Stimulated activated CD4-positive, alpha-beta T cell treated with anti-CD3 and anti-CD28 coated beads, Interleukin-1b, Interleukin-23, amount 100 ng/mL, for 48 hours (primary cell): ENCODE data around the gene MAPK8IP1.
"Not testable (repeated sequence)": the region's sequence is repeated elsewhere in the genome, so short reads cannot be mapped to it uniquely, and the experiment has no call there.

ENCODE experiments used
- DNase-seq: peaks from one replicate; pipeline ENCODE4 v3.0.0-alpha.2; 2020

MAPK8IP1 gene

DNA sequence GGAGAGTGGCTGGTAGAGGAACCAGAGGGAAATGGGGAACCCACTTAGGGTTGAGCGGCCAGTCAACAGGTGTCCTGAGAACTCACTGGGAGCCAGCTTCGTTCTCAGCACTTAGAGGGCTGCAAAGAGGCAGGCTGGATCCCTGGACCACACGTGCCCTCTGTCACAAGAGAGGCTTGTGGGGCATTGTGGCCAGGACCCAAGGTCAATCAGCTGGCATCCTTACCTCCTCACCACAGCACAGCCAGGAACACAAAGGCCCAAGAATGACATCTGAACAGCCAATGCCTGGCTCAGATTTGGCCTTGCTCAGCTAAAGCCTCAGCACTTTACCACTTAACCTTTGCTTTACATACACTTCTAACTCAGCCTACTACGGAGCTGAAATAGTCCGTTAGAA lies 7.4 kb downstream of the MAPK8IP1 start:
- no peak for DNase-seq

DNA sequence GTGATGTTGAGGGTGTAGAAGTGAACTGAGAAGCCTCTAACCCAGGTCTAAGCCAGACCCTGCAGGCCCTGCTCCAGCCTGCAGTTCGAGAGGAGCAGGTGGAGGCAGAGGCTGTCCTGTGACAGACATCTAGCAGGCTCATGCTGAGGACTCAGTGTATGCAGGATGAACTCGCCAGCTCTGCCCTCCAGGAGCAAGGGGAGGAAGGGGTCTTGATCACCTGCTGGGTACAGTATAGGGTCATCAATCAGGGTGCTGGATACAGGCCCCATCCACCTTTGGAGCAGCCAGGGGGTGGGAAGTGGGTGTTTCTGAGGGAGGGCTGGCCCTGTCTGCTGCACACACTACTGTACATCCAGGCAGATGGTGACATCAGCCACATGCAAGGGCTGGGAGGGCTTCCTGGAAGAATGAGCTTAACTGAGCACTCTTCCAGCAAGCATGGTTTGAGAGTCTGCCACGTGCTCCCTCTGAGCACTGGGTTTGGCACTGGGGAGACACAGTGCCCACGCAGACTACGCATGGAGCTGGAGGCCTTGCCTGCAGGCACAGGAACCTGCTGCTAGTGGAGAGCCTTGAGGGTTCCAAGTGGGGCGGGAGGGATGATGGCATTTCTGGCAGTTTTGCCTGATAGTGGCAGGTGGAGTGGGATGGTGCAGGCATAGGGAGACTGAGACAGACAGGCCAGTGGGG lies 9.2 kb downstream of the MAPK8IP1 start:
- no peak for DNase-seq

DNA sequence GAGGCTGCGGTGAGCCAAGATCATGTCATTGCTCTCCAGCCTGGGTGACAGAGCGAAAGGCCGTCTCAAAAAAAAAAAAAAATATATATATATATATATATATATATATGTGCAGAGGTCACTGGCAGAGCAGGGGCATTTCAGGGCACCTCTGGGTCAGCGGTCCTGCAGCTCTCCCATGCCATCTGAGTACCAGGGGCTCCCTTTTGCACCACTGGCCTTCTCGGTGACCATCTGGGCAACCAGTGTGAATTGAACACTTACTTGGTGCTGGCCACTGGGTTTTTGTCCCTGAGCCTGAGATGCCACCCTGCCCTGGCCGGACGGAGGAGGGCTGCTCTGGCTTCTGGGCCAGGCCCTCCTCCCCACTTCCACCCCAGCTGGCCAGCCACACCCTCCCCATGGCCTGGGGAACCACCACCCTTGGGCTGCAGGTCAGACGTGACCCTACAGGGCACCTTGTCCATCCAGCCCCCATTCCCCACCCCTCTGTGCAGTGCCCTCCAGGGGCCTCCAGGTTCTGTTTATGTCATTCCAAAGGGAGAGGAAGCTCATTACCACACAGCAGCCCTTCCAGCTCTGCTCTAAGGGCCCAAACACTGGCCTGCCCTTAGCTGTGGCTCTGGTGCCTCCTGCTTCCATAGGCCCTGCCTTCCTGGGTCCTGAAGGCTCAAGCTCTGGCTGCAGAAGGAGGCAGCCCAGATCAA lies 10.3 kb downstream of the MAPK8IP1 start:
- DNase-seq: no peak

DNA sequence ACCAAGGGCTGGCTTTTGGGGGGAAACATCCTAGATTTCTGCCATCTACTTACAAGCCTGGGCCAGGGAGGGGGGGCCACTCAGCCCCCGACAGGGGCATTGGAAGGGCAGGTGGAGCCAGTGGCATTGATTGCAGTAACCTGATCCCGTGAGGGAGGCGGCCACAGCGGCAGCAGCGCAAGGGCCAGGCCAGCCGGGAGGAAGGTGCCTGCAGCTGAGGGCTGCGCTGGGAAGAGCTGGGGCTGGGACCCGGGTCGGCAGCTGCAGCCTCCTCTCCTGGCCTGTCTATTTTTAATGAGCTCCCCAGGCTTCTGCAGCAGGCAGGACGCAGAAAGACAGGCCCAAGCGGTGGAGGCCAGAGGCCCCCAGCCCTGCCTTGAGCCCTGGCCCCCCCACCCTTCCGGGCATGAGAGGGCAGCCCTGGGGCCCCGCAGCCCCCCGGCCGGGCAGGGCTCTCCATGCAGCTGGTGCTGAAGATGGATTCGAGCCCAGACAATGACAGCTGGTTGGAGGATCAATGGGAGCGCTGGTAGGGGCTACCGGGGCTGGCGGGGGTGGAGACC lies 11.1 kb downstream of the MAPK8IP1 start:
- no peak for DNase-seq

DNA sequence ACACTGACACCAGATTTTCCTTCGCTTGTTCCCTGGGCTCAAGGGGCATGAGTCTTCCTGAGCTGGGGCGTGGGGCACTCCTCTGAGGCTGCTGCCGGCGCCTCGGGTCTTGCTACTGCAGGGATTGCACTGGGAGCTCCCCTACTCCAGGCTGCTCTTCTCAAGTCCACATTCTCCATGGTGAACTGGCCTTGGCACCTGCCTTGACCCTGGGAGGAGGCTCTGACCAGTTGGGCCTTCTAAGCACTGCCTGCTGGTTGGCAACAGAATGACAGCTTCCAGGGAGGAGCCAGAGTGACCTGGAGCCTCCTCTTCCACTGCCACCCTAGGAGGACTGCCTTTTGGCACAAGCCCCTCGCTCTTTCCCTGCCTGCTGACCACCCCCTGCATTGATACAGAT lies 12.1 kb downstream of the MAPK8IP1 start:
- no peak for DNase-seq

DNA sequence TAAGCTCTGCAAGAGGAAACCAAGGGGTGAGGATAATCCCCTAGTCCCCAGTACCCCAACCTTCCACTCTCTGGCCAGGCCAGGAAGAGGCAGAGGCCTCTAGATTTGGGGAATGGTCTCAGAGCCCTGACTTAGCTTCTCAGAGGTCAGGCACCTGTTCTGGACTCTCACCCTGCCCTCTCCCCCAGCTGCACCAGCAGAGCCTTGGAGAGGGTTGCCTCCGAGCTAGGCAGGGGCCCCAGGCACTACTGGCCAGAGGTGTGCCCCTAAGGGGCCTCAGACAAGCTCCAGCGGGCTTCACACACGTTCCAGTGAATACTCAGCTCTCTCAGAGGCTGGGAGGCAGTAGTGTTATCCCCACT lies 13.6 kb downstream of the MAPK8IP1 start:
- DNase-seq: no peak

DNA sequence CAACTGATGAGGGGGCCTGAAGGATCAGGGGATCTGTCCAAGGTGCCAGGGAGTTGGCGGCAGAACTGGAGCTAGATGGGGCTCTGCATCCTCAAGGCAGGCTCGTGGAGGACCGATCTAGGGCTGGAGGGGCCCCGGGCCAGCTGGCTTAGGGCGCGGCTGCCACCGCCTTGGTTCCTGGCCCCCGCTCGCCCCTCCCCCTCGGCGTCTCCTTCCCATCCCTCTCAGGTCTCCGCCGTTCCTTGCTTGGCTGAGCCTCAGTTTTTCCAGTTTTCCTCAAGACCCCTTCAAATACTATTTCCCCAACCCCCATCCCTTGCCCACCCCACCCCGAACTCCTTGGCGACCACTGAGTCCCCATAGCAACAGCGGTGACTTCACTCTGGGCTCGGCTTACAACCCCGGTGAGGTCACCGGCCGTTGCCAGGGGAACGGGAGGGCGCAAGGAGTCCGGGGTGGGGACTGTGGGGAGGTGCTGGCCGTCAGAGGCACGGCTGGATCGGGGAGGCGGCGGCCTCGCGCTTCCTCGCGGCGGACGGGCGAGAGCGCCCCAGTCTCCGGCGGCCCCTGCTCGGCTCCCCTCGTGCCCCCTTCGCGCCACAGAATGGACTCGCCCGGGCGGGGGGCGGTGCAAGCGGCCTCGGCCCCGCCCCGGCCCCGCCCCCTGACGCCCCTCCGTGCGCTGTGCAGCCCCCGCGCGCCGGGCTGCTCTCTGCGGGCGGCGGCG lies 14.2 kb downstream of the MAPK8IP1 start:
- DNase-seq: peak; percentile 64

DNA sequence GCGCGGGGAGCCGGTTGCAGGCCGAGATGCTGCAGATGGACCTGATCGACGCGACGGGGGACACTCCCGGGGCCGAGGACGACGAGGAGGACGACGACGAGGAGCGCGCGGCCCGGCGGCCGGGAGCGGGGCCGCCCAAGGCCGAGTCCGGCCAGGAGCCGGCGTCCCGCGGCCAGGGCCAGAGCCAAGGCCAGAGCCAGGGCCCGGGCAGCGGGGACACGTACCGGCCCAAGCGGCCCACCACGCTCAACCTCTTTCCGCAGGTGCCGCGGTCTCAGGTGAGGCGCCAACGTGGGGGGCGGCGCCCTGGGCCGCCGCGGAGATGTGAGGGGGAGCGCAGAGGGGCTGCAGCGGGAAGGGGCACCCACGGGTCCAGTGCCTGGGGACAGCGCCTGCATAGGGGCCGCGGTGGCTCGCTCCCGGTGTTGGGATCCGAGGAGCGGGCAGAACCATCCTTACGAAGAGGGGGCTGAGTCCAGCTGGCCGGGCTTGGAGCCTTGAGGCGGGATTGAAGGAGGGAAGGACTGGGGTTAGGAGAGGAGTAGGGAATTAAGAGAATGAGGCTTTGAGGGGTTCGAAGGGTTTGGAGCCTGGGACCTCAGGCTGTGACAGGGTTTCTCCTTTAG lies 14.8 kb downstream of the MAPK8IP1 start:
- not testable (repeated sequence) for DNase-seq

DNA sequence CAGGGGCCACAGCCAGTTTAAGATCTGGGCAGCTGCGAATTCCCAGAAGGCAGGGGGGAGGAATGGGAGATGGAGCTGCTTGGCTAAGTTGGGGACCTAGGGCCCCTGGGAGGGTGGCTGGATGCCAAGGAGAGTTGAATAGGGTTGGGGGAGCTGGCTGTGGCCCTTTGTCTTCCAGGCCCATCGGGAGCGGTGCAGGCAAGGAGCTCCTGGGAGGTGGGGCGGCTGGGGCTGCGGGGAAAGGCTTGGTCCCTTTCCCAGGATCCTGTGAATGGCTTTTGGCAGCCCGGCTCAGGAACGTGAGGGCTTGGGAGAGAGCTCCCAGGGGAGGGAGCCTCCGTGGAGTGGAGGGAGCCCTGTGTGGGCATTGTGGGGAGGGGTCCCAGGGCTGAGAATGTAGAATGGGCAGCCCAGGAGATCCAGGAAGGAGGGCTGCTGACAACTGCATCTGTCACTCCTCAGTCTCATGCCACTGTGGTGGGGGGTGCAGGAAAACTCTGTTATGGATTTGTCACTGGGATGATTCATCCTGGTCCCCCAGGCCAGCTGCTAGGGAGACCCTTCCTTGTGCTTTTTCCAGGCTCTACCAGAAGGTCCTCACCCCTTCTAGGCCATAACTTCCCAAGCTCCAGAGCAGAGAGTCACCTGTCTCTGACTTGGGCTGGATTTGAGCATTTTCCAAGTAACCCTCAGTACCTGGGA lies 15.6 kb downstream of the MAPK8IP1 start:
- no peak for DNase-seq

DNA sequence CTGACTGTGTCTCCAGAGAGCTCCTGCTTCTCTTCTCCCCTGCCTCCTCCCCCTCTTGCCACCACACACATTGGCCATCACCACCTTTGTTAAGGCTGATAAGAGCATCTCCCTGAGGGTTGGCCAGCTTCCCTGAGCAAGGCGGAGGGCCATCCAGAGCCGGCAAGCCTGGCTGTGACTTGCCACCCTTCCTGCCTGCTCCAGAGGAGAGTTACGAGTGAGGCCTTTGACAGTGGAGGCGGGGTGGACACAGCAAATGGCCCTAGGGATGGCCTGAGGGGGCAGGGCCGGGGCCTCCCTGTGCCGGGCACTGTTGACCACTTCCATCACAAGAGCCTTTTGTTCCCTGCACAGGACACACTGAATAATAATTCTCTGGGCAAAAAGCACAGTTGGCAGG lies 16.2 kb downstream of the MAPK8IP1 start:
- DNase-seq: no peak

DNA sequence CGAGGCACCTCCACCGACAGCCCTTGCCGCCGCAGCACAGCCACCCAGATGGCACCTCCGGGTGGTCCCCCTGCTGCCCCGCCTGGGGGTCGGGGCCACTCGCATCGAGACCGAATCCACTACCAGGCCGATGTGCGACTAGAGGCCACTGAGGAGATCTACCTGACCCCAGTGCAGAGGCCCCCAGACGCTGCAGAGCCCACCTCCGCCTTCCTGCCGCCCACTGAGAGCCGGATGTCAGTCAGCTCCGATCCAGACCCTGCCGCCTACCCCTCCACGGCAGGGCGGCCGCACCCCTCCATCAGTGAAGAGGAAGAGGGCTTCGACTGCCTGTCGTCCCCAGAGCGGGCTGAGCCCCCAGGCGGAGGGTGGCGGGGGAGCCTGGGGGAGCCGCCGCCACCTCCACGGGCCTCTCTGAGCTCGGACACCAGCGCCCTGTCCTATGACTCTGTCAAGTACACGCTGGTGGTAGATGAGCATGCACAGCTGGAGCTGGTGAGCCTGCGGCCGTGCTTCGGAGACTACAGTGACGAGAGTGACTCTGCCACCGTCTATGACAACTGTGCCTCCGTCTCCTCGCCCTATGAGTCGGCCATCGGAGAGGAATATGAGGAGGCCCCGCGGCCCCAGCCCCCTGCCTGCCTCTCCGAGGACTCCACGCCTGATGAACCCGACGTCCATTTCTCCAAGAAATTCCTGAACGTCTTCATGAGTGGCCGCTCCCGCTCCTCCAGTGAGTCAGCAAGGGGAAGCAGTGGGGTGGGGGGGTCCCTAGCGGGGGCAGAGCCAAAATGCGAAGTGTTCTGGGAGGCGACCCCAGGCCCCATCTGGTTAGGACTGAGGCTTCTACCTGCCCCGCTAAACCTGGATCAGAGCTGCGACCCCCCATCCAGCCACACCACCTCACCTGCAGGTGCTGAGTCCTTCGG lies 17.3 kb downstream of the MAPK8IP1 start:
- DNase-seq: no peak

DNA sequence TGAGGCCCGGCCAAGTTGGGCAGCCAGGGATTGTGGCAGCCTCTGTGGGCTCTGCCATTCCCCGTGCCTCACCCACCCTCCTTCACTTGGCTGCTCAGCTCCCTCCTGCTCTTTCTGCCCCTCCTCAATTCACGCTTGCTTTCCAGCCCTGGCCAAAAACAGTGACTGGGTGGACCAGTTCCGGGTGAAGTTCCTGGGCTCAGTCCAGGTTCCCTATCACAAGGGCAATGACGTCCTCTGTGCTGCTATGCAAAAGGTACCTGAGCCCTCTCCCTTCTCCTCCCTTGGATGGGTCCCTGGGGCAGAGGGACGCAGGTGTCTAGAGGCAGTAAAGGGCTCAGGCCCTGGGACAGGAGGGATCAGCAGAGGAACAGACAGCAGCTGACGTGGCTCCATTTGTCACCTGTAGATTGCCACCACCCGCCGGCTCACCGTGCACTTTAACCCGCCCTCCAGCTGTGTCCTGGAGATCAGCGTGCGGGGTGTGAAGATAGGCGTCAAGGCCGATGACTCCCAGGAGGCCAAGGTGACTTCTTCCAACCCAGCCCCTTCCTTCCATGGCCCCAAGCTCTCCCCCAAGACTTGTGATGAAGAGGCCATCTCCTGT lies 19.0 kb downstream of the MAPK8IP1 start:
- DNase-seq: no peak

DNA sequence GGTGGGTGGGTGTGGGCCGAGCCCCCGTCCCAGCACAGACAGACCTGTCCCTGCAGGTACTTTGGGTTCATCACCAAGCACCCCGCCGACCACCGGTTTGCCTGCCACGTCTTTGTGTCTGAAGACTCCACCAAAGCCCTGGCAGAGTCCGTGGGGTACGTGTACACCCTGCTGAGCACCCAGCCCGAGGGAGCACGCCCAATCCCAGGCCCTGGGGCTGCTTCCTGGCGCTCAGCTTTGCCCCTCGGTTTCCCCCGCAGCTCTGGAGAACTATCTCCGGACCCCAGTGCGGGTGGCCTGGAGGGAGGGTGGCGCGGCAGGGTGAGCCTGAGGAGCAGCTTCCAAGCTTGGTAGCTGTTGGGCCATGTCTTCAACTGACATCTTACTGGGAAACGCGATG lies 19.6 kb downstream of the MAPK8IP1 start:
- DNase-seq: no peak

DNA sequence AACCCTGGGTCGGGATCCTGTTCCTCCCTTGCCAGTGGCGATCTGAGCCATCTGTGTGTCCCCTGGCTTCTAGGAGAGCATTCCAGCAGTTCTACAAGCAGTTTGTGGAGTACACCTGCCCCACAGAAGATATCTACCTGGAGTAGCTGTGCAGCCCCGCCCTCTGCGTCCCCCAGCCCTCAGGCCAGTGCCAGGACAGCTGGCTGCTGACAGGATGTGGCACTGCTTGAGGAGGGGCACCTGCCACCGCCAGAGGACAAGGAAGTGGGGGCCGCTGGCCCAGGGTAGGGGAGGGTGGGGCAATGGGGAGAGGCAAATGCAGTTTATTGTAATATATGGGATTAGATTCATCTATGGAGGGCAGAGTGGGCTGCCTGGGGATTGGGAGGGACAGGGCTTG lies 20.1 kb downstream of the MAPK8IP1 start:
- not testable (repeated sequence) for DNase-seq

DNA sequence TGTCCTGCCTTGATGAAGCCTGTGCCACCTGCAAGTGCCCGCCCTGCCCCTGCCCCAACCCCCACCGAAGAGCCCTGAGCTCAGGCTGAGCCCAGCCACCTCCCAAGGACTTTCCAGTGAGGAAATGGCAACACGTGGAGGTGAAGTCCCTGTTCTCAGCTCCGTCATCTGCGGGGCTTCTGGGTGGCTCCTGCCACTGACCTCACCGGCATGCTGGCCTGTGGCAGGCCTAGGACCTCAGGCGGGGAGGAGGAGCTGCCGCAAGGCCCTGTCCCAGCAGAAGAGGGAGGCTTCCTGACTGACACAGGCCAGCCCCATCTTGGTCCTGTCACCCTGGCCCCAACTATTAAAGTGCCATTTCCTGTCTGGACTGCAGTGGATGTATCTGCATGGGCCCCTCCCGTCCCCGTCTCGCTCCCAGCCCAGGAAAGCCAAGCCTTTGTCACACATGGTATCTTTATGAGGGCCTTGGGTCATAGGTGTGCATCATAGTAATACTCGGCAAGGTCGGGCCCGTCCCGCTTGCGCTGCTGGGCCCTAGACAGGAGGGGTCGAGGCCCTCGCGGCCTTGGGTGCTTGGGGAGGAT lies 20.7 kb downstream of the MAPK8IP1 start:
- no peak for DNase-seq

DNA sequence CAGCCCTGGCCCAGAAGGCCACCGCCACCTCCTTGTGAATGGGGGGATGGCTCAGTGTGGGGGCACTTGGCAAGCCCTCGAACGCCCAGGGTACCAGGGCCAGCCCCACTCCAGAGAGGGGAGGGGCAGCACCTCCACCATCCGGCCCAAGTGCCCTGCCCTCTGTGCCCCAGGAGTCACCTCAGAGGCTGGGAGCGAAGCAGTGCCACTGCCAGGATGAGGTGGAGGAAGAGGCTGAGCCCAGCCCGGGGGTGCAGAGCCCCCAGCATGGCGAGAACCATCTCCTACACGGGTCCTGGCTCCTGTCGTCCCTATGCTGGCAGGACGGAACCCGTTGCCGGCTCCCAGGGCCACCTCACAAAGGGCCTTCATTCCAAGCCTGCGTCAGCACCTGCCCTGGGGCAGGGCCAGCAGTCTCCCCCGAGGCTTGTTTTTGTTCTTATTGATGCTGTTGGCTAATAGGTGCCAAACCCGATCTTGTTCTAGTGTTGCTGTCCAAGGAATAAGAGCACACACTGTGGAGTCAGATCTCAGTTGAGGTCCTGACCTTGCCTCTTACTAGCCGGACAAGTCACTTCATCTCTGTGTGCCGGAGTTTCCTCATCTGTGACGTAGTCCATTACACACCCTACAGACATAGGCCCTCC lies 21.6 kb downstream of the MAPK8IP1 start, which contains the start of gene FREY1:
Gene FREY1 (minus strand): TSS at position 307 of the 647 bp plus-strand sequence. CDS start 26 bp downstream, at position 281.
- DNase-seq: no peak

DNA sequence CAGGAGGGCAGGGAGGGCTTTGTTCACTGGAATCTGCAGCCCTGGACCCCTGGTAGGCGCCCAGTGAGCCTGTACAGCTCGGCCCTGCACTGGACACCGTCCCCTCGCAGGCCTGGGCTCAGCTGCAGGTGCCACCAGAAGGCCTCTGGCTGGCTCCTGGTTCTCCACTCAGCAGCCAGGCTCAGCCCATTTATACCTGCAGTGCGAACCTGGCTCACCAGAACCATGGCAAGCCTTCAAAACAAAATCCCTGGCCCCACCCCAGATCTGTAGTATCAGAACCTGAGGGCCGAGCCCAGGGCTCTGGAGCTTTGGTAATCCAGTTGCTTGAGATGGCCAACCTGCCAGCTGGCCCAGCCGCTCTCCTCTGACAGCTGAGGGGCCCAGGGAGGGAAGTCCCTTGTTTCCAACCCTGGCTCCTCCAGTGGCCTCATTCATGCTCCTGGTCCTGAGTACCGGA lies 22.5 kb downstream of the MAPK8IP1 start:
- no peak for DNase-seq

DNA sequence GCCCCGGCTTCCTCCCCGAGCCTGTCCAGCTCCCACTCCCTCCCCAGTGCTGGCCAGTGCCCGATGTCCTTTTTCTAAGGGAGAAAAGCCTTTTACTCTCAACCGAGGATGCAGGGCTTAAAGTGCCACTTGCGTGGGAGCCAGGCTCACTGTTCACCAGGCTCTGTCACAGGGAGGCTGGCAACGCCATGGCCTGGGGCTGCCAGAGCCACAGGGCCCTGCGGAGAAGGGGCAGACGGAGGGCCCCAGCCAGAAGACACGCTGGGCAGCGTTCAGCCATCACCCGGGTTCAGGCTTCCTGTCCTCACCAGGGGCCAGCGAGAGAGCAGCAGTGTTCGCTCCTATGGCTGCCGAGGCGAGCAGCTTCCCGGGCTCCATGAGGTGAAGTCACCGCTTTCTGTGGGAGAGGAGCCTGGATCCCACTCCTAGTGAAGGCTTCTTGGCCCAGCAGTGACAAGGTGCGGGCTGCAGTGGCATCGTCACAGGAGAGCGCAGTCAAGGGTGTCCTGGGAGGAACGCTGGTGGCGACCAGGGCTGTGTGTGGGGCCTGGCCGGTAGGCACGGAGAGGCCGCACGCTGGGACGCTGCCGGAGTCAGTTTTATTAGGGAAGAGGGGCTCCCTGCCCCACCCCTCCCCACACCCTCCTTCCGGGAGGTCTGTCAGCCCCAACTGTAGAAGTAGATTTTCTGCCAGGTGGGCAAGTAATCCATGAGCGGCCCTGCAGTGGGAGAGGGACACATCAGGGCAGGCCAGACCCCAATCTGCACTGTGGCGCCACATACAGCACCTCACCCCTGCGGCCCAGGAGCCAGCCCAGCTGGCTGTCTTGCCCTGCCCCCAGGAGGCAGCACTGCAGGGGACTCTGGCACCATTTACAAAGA lies 24.4 kb downstream of the MAPK8IP1 start:
- no peak for DNase-seq

DNA sequence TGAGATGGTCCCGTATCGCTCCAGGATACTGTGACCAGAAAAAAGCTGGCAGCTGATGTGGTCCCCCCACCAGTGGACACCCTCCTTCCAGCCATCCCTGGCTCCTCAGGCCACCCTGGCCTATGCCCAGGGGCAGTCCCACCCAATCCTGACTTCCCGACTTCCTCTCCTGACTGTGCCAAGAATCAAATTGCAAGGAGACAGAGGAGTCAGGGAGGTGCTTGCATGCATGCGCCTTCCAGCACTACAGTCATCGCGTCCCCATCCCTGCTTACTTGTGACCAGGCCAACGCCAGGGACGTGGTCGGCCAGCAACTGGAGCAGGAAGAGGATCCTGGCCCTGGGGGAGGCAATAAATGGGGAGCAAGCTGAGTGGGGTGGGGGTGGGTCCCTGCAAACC lies 25.2 kb downstream of the MAPK8IP1 start:
- DNase-seq: no peak
